H9 (cell line): ENCODE measurements around the gene LRMDA. TPM values are rescaled to one million over a fixed set of nuclear protein-coding genes. Genes with fewer than 3 reads are reported as not detected.

ENCODE experiments used
- DNase-seq: peaks from one replicate; pipeline ENCODE4 v3.0.0-alpha.2; 2017
- H2AFZ ChIP-seq: one replicate; pipeline ENCODE4 v1.6.1; 2013; ENCODE audit warnings: mild to moderate bottlenecking, low read length, control low read depth, moderate library complexity
- H2AK5ac ChIP-seq: 2 replicates; pipeline ENCODE4 v1.6.1; 2013; ENCODE audit warnings: low read length, control low read depth, mixed read lengths; ENCODE audit not compliant: insufficient read length
- H2BK120ac ChIP-seq: one replicate; pipeline ENCODE4 v1.6.1; 2013; ENCODE audit warnings: low read depth, mild to moderate bottlenecking, low read length, control low read depth, inconsistent platforms; ENCODE audit not compliant: poor library complexity, severe bottlenecking
- H2BK12ac ChIP-seq: 2 replicates; pipeline ENCODE4 v1.6.1; 2013; ENCODE audit warnings: low read length, control low read depth, mixed read lengths, low read depth; ENCODE audit not compliant: insufficient read length
- H2BK15ac ChIP-seq: 2 replicates; pipeline ENCODE4 v1.6.1; 2013; ENCODE audit warnings: low read depth, low read length, control low read depth
- H2BK20ac ChIP-seq: one replicate; pipeline ENCODE4 v1.6.1; 2013; ENCODE audit warnings: low read depth, mild to moderate bottlenecking, low read length, control low read depth, inconsistent platforms; ENCODE audit not compliant: poor library complexity, severe bottlenecking
- H2BK5ac ChIP-seq: 2 replicates; pipeline ENCODE4 v1.6.1; 2013; ENCODE audit warnings: low read length, control low read depth, mixed read lengths; ENCODE audit not compliant: insufficient read length
- H3K14ac ChIP-seq: 2 replicates; pipeline ENCODE4 v1.6.1; 2013; ENCODE audit warnings: low read length, control low read depth; ENCODE audit not compliant: insufficient read depth
- H3K18ac ChIP-seq: 2 replicates; pipeline ENCODE4 v1.6.1; 2013; ENCODE audit warnings: low read depth, mild to moderate bottlenecking, mixed read lengths, low read length, control low read depth; ENCODE audit not compliant: insufficient read length
- H3K23ac ChIP-seq: 2 replicates; pipeline ENCODE4 v1.6.1; 2013; ENCODE audit warnings: low read length, control low read depth, mixed read lengths, low read depth; ENCODE audit not compliant: insufficient read length
- H3K23me2 ChIP-seq: 2 replicates; pipeline ENCODE4 v1.6.1; 2013; ENCODE audit warnings: low read depth, mild to moderate bottlenecking, mixed read lengths, low read length, control low read depth; ENCODE audit not compliant: insufficient read length, poor library complexity, severe bottlenecking
- H3K27ac ChIP-seq: 2 replicates; pipeline ENCODE4 v1.5.1; 2013; ENCODE audit warnings: low read length, control low read depth, mixed read lengths, low read depth; ENCODE audit not compliant: insufficient read length
- H3K27me3 ChIP-seq: 2 replicates; pipeline ENCODE4 v1.6.1; 2013; ENCODE audit warnings: low read length, control low read depth, inconsistent platforms; ENCODE audit not compliant: insufficient read depth
- H3K4ac ChIP-seq: 2 replicates; pipeline ENCODE4 v1.6.1; 2013; ENCODE audit warnings: low read depth, mild to moderate bottlenecking, control low read depth, inconsistent platforms, low read length, moderate library complexity
- H3K4me1 ChIP-seq: 2 replicates; pipeline ENCODE4 v1.6.1; 2013; ENCODE audit warnings: low read length, control low read depth, inconsistent platforms; ENCODE audit not compliant: insufficient read depth
- H3K4me2 ChIP-seq: 2 replicates; pipeline ENCODE4 v1.6.1; 2013; ENCODE audit warnings: low read length, control low read depth, mixed read lengths; ENCODE audit not compliant: insufficient read length, insufficient read depth
- H3K56ac ChIP-seq: 2 replicates; pipeline ENCODE4 v1.6.1; 2013; ENCODE audit warnings: low read depth, mild to moderate bottlenecking, mixed read lengths, low read length, control low read depth; ENCODE audit not compliant: insufficient read length
- H3K79me1 ChIP-seq: 2 replicates; pipeline ENCODE4 v1.6.1; 2013; ENCODE audit warnings: low read depth, mild to moderate bottlenecking, moderate library complexity, low read length, control low read depth, inconsistent platforms; ENCODE audit not compliant: insufficient read depth, poor library complexity, severe bottlenecking
- H3K79me2 ChIP-seq: 2 replicates; pipeline ENCODE4 v1.6.1; 2013; ENCODE audit warnings: low read length, control low read depth, inconsistent platforms; ENCODE audit not compliant: insufficient read depth
- H3K9ac ChIP-seq: 2 replicates; pipeline ENCODE4 v1.6.1; 2013; ENCODE audit warnings: low read length, control low read depth, mixed read lengths; ENCODE audit not compliant: insufficient read length; ENCODE audit errors: extremely low read depth
- H3K9me3 ChIP-seq: one replicate; pipeline ENCODE4 v1.6.1; 2013; ENCODE audit warnings: low read depth, low read length, inconsistent platforms; ENCODE audit not compliant: control insufficient read depth
- H3T11ph ChIP-seq: one replicate; pipeline ENCODE4 v1.6.1; 2013; ENCODE audit warnings: mild to moderate bottlenecking, low read length, control low read depth, inconsistent platforms
- H4K20me1 ChIP-seq: one replicate; pipeline ENCODE4 v1.6.1; 2013; ENCODE audit not compliant: control insufficient read depth, insufficient read length, insufficient read depth
- H4K5ac ChIP-seq: 2 replicates; pipeline ENCODE4 v1.6.1; 2013; ENCODE audit warnings: low read depth, mild to moderate bottlenecking, mixed read lengths, low read length, control low read depth; ENCODE audit not compliant: insufficient read length
- H4K8ac ChIP-seq: replicated peaks from 2 replicates; pipeline ENCODE4 v1.6.1; 2013; ENCODE audit warnings: low read length, control low read depth, mixed read lengths, low read depth; ENCODE audit not compliant: insufficient read length
- H4K91ac ChIP-seq: 2 replicates; pipeline ENCODE4 v1.6.1; 2013; ENCODE audit warnings: low read depth, mild to moderate bottlenecking, moderate library complexity, mixed read lengths, low read length, control low read depth; ENCODE audit not compliant: insufficient read length
- H3K27ac Mint-ChIP-seq, 3 experiments: 2 replicates in 2 of 3; 3 replicates in 1 of 3; pipeline ENCODE4 v1.8.0; 2020 to 2021; ENCODE audit warnings: mixed read lengths in 3 of 3, mild to moderate bottlenecking in 1 of 3, moderate library complexity in 1 of 3
- H3K27me3 Mint-ChIP-seq: 2 replicates; pipeline ENCODE4 v1.8.0; 2021; ENCODE audit warnings: low read depth, mild to moderate bottlenecking, moderate library complexity, mixed read lengths
- H3K36me3 Mint-ChIP-seq, 3 experiments: 2 replicates in 2 of 3; 3 replicates in 1 of 3; pipeline ENCODE4 v1.8.0; 2020 to 2021; ENCODE audit warnings: low read depth in 3 of 3, mixed read lengths in 3 of 3; ENCODE audit not compliant: insufficient read depth in 1 of 3
- H3K4me1 Mint-ChIP-seq, 2 experiments: 2 replicates each; pipeline ENCODE4 v1.8.0; 2020; ENCODE audit warnings: mixed read lengths in 2 of 2
- H3K4me3 Mint-ChIP-seq, 2 experiments: 2 replicates in 1 of 2; 3 replicates in 1 of 2; pipeline ENCODE4 v1.8.0; 2020 to 2021; ENCODE audit warnings: mild to moderate bottlenecking in 2 of 2, mixed read lengths in 2 of 2, moderate library complexity in 1 of 2
- H3K9me3 Mint-ChIP-seq, 2 experiments: 2 replicates in 1 of 2; 3 replicates in 1 of 2; pipeline ENCODE4 v1.8.0; 2020; ENCODE audit warnings: mild to moderate bottlenecking in 2 of 2, mixed read lengths in 2 of 2, moderate library complexity in 1 of 2
- WGBS: extraction: QIAGEN DNeasy Blood & Tissue Kit; methylation state at CpG from one replicate; pipeline ENCODE4 v1.1.7; 2013; ENCODE audit warnings: missing lambda C conversion rate, low lambda C conversion rate, mixed read lengths; ENCODE audit not compliant: insufficient read length; ENCODE audit errors: extremely low coverage; 5-methylcytosine and 5-hydroxymethylcytosine counted together
- total RNA-seq: library from RNA; stranded (reverse); gene quantifications from 2 replicates; pipeline ENCODE4 v1.2.1, GENCODE V29; 2021
- TF ChIP-seq, protein P1 (sequence below): fragments of 200-600 bp; sonication (generic); conservative IDR thresholded peaks from 3 replicates; pipeline ENCODE4 v1.8.0; 2021; ENCODE audit warnings: antibody characterized with exemption, mild to moderate bottlenecking

LRMDA gene
- total RNA-seq, 1 experiment from 2014 or later, result 1.8 TPM

DNA sequence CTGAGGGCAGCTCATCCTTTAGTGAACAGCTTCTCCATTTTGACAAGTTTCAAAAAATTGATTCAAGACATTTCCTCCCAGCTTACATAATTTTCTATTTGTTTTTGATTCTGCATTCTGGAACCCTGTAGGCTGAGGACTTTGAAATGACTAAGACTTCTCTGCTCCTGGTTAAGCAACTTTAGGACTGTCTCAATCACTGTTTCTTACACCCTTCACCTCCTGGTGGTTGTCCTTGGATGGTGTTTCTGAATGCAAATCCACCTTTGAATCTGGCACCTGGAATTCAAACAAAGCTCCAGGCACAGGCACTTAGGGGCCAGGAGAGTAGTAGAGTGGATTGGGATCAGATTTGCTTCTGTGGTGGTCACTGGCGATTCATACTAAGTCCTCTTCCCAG lies 595.5 kb downstream of the LRMDA start:
- DNase-seq, result no peak
- Histone ChIP-seq H2BK120ac (no peak overlapping the region), H3K4ac (no peak overlapping the region), H2AFZ (no peak overlapping the region), H3K4me2 (no peak overlapping the region), H3K14ac (no peak overlapping the region), H2BK20ac (no peak overlapping the region), H4K20me1 (no peaks in the 10 kb centered on the region), H2BK5ac (no peak overlapping the region), H3K79me1 (no peaks in the 10 kb centered on the region), H3K23ac (no peak overlapping the region), H3K4me1 (no peaks in the 10 kb centered on the region), H3K18ac (no peak overlapping the region), H2AK5ac (no peak overlapping the region), H3K23me2 (no peaks in the 10 kb centered on the region), H3K79me2 (no peaks in the 10 kb centered on the region), H4K91ac (no peak overlapping the region), H2BK12ac (no peak overlapping the region), H3K27ac (no peak overlapping the region), H3K27me3 (no peaks in the 10 kb centered on the region), H3T11ph (no peak overlapping the region), H3K9me3 (no peaks in the 10 kb centered on the region), H4K8ac (no peak overlapping the region), H3K9ac (no peak overlapping the region), H3K56ac (no peak overlapping the region), H4K5ac (no peak overlapping the region), H2BK15ac (no peak overlapping the region)
- H3K27me3 Mint-ChIP-seq, result no peaks in the 10 kb centered on the region
- no peaks in the 10 kb centered on the region for H3K9me3 Mint-ChIP-seq
- H3K4me1 Mint-ChIP-seq, result no peaks in the 10 kb centered on the region
- TF ChIP-seq, protein P1, sequence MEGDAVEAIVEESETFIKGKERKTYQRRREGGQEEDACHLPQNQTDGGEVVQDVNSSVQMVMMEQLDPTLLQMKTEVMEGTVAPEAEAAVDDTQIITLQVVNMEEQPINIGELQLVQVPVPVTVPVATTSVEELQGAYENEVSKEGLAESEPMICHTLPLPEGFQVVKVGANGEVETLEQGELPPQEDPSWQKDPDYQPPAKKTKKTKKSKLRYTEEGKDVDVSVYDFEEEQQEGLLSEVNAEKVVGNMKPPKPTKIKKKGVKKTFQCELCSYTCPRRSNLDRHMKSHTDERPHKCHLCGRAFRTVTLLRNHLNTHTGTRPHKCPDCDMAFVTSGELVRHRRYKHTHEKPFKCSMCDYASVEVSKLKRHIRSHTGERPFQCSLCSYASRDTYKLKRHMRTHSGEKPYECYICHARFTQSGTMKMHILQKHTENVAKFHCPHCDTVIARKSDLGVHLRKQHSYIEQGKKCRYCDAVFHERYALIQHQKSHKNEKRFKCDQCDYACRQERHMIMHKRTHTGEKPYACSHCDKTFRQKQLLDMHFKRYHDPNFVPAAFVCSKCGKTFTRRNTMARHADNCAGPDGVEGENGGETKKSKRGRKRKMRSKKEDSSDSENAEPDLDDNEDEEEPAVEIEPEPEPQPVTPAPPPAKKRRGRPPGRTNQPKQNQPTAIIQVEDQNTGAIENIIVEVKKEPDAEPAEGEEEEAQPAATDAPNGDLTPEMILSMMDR, result peak; percentile 42; the same call in 2 of the 3 replicates
- H3K36me3 Mint-ChIP-seq, result no peaks in the 10 kb centered on the region
- H3K4me3 Mint-ChIP-seq, result no peak overlapping the region
- H3K27ac Mint-ChIP-seq, result no peak overlapping the region
- WGBS, result no CpG with 5 or more reads among the region's 1 CpG
